GM12878 (cell line): ENCODE results near the gene FIZ1. TPM values are rescaled to one million over a fixed set of nuclear protein-coding genes. Genes with fewer than 3 reads are reported as not detected.

Experiments
- ATAC-seq: fragments of 200-7000 bp; cut with Tn5 transposase; 3 replicates; pipeline ENCODE4 v1.9.1; 2020; ENCODE audit warnings: mild to moderate bottlenecking, moderate library complexity
- BruUV-seq: library from RNA; stranded (reverse); fragments of 400-500 nt; replicated peaks from 2 replicates; lab custom pipeline; 2021; lab: Mats Ljungman, UMichigan
- CTCF ChIA-PET: fragments of 300-600 bp; sonication (Branson Sonifier 250); formaldehyde crosslinking; extraction: SDS; loops from one replicate; lab custom pipeline; 2021; ENCODE audit warnings: inconsistent platforms; lab: Yijun Ruan, JAX
- POLR2A ChIA-PET: fragments of 350-600 bp; formaldehyde crosslinking; extraction: SDS; loops from one replicate; lab custom pipeline; 2021; ENCODE audit warnings: inconsistent platforms; lab: Charles Lee
- RAD21 ChIA-PET: fragments of 300-600 bp; sonication (Branson Sonifier 250); formaldehyde crosslinking; loops from one replicate; lab custom pipeline; 2023; ENCODE audit warnings: antibody characterized with exemption; ENCODE audit not compliant: unreplicated experiment; lab: Charles Lee
- SMC1A ChIA-PET: fragments of 300-600 bp; sonication (Branson Sonifier 250); formaldehyde crosslinking; loops from one replicate; lab custom pipeline; 2023; ENCODE audit not compliant: unreplicated experiment, uncharacterized antibody; lab: Charles Lee
- DNase-seq: peaks from one replicate; pipeline ENCODE4 v3.0.0-alpha.2; 2011; ENCODE audit warnings: low read depth, low spot score
- FAIRE-seq: peaks from 3 replicates; lab custom pipeline; 2011; peaks lifted over from hg19 to GRCh38; lab: Jason Lieb, UNC
- H2AFZ ChIP-seq: 2 replicates; pipeline ENCODE4 v1.6.0; 2011; ENCODE audit warnings: low read depth, low read length, control low read depth; ENCODE audit not compliant: control insufficient read depth
- H3K27ac ChIP-seq: 2 replicates; pipeline ENCODE4 v1.5.1; 2011; ENCODE audit warnings: control low read depth; ENCODE audit not compliant: control insufficient read depth, insufficient read depth
- H3K27me3 ChIP-seq, 2 experiments: replicated peaks in 1 of 2; 2 replicates each; pipeline versions ENCODE4 v1.6.0 to v1.6.1; 2011; ENCODE audit warnings: low read length in 1 of 2; ENCODE audit not compliant: control insufficient read depth in 2 of 2, insufficient read depth in 2 of 2
- H3K36me3 ChIP-seq, 2 experiments: 2 replicates each; pipeline ENCODE4 v1.5.1; 2011; ENCODE audit warnings: low read length in 1 of 2; ENCODE audit not compliant: control insufficient read depth in 2 of 2, insufficient read depth in 2 of 2
- H3K4me1 ChIP-seq: 2 replicates; pipeline ENCODE4 v1.6.1; 2011; ENCODE audit warnings: mild to moderate bottlenecking, low read length, moderate library complexity, mixed read lengths; ENCODE audit not compliant: control insufficient read depth, insufficient read depth
- H3K4me2 ChIP-seq: 2 replicates; pipeline ENCODE4 v1.6.0; 2011; ENCODE audit warnings: control low read depth; ENCODE audit not compliant: control insufficient read depth, insufficient read depth
- H3K4me3 ChIP-seq: fragments of 200-600 bp; sonication (generic); 2 replicates; pipeline ENCODE4 v1.5.1; 2016
- H3K79me2 ChIP-seq: 2 replicates; pipeline ENCODE4 v1.6.0; 2011; ENCODE audit warnings: low read length; ENCODE audit not compliant: control insufficient read depth, insufficient read depth
- H3K9ac ChIP-seq: 2 replicates; pipeline ENCODE4 v1.8.0; 2011; ENCODE audit warnings: low read length, control low read depth, mixed read lengths; ENCODE audit not compliant: control insufficient read depth, insufficient read depth
- H3K9me3 ChIP-seq: replicated peaks from 3 replicates; pipeline ENCODE4 v1.5.1; 2011; ENCODE audit warnings: mild to moderate bottlenecking, low read length; ENCODE audit not compliant: control insufficient read depth, insufficient read depth
- H4K20me1 ChIP-seq: 2 replicates; pipeline ENCODE4 v1.6.0; 2011; ENCODE audit not compliant: control insufficient read depth, insufficient read depth
- ATF7 ChIP-seq: fragments of 450-650 bp; IDR thresholded peaks from 2 replicates; pipeline ENCODE4 v1.6.1; 2016; ENCODE audit warnings: low read depth, mild to moderate bottlenecking
- CBFB ChIP-seq: IDR thresholded peaks from 2 replicates; pipeline ENCODE4 v1.6.1; 2016; ENCODE audit warnings: antibody characterized with exemption, low read depth
- E4F1 ChIP-seq: fragments of 450-650 bp; IDR thresholded peaks from 2 replicates; pipeline ENCODE4 v1.6.1; 2018; ENCODE audit warnings: borderline replicate concordance, mild to moderate bottlenecking; ENCODE audit not compliant: partially characterized antibody
- ELK1 ChIP-seq: IDR thresholded peaks from 2 replicates; pipeline ENCODE4 v1.6.1; 2012; ENCODE audit warnings: low read depth, low read length, improper control_type of control experiment
- KAT2A ChIP-seq: conservative IDR thresholded peaks from 2 replicates; pipeline ENCODE4 v1.6.1; 2011; ENCODE audit warnings: low read depth, low read length; ENCODE audit not compliant: control insufficient read depth
- NFYB ChIP-seq: IDR thresholded peaks from 2 replicates; pipeline ENCODE4 v1.6.1; 2011; ENCODE audit warnings: low read depth, mild to moderate bottlenecking, low read length, improper control_type of control experiment, moderate library complexity; ENCODE audit not compliant: insufficient read depth
- NR2C1 ChIP-seq: fragments of 450-650 bp; IDR thresholded peaks from 2 replicates; pipeline ENCODE4 v1.6.1; 2017; ENCODE audit warnings: antibody characterized with exemption, mild to moderate bottlenecking, moderate library complexity
- RAD21 ChIP-seq: IDR thresholded peaks from 2 replicates; pipeline ENCODE4 v1.6.1; 2011; ENCODE audit warnings: mild to moderate bottlenecking, low read depth, low read length, moderate library complexity; ENCODE audit not compliant: insufficient read depth
- SMC3 ChIP-seq: IDR thresholded peaks from 2 replicates; pipeline ENCODE4 v1.6.1; 2011; ENCODE audit warnings: low read length, improper control_type of control experiment, borderline replicate concordance
- TCF12 ChIP-seq: IDR thresholded peaks from 2 replicates; pipeline ENCODE4 v1.6.1; 2011; ENCODE audit warnings: low read depth, mild to moderate bottlenecking, low read length
- ZNF24 ChIP-seq: fragments of 450-650 bp; IDR thresholded peaks from 2 replicates; pipeline ENCODE4 v1.6.1; 2017; ENCODE audit warnings: antibody characterized with exemption, mild to moderate bottlenecking
- WGBS: methylation state at CpG from one replicate; pipeline ENCODE4 v1.1.6; 2016; ENCODE audit warnings: low lambda C conversion rate; ENCODE audit not compliant: insufficient replicate concordance, insufficient coverage; ENCODE audit errors: missing lambda C conversion rate; 5-methylcytosine and 5-hydroxymethylcytosine counted together
- in situ Hi-C: fragments of 300-500 bp; cut with MboI; formaldehyde crosslinking; loops from 9 replicates; pipeline ENCODE4 v1.14.3; 2018; ENCODE audit warnings: mixed read lengths
- intact Hi-C: fragments of 100-400 bp; cut with micrococcal nuclease; formaldehyde crosslinking; loops from one replicate; pipeline ENCODE4 v1.14.2; 2022; ENCODE audit not compliant: unreplicated experiment
- polyA plus RNA-seq, 11 experiments: library from polyadenylated mRNA; depleted of rRNA in 4 of 11; unstranded in 6 of 11; stranded (reverse) in 5 of 11; fragments of >200 nt; fragmentation: Nextera tagmentation in 4 of 11; fragmentation: Illumina TruSeq in 1 of 11; extraction: Ambion mirVana in 4 of 11; extraction: Trizol in 1 of 11; gene quantifications; 1 replicate in 1 of 11; 2 replicates in 10 of 11; pipeline versions ENCODE4 v1.2.1 to v1.2.3, GENCODE V29; 2011 to 2016; ENCODE audit warnings: inconsistent platforms in 2 of 11, missing spikeins in 2 of 11, low read depth in 1 of 11
- total RNA-seq, 4 experiments: library from RNA; depleted of rRNA in 3 of 4; stranded (reverse); fragments of >200 nt in 3 of 4; fragmentation: Illumina TruSeq in 1 of 4; extraction: Trizol in 1 of 4; gene quantifications; 2 replicates each; pipeline versions ENCODE4 v1.2.1 to v1.2.3, GENCODE V29; 2013 to 2021
- TF ChIP-seq, protein P1 (sequence below): IDR thresholded peaks from 2 replicates; pipeline ENCODE4 v1.6.1; 2011; ENCODE audit warnings: borderline replicate concordance, low read depth, mild to moderate bottlenecking, moderate library complexity, mixed read lengths, low read length; ENCODE audit not compliant: insufficient read depth; ENCODE audit errors: extremely low read length
- TF ChIP-seq, protein P2 (sequence below): IDR thresholded peaks from 2 replicates; pipeline ENCODE4 v1.6.1; 2011; ENCODE audit warnings: low read depth, mild to moderate bottlenecking, low read length, moderate library complexity, borderline replicate concordance; ENCODE audit errors: extremely low read depth
- TF ChIP-seq, protein P3 (sequence below): fragments of 450-650 bp; IDR thresholded peaks from 2 replicates; pipeline ENCODE4 v1.6.1; 2017; ENCODE audit warnings: mild to moderate bottlenecking, moderate library complexity

FIZ1 gene
- total and polyA plus RNA-seq, 10 of the 15 experiments (the other 5 are each of a cell fraction or from before 2014, with no cell fraction given) = 0.60 to 16.8 (median 4.2) TPM

DNA sequence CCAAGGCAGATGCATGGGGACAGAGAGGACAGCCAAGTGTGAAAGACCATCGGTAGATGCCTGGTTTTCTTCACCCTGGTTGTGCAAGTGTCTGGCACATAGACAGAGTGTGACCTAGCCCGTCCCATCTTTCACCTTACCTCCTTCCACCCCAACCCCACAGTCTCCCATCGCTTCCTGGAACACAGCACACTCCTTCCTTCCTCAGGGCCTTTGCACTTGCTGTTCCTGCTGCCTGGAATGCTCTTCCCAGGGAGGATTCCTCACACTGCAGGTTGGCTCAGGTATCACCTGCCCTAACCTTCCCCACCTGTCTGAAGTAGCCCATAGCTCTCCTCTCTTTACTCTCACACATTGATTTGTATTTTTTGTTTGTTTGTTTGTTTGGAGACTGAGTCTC, 3.0 kb downstream of the FIZ1 start:
- CTCF ChIA-PET = no interaction called here
- peaks cover 0 to 8% of the 10 kb centered on the region in 2 experiments; a peak in 1 of 4 replicates for H3K36me3 ChIP-seq
- in situ Hi-C loops (no loop called here), intact Hi-C loops (no loop called here)
- H3K27ac ChIP-seq = no peak overlapping the region
- BruUV-seq = no TSS peak
- H3K4me3 ChIP-seq = no peak overlapping the region
- no peak overlapping the region for H3K4me2 ChIP-seq
- ATAC-seq = no peak
- H3K27me3 ChIP-seq = no peaks in the 10 kb centered on the region
- H3K9me3 ChIP-seq = peaks cover 2% of the 10 kb centered on the region; the same call in 2 of the 3 replicates
- RAD21 ChIA-PET = no interaction called here
- H4K20me1 ChIP-seq = no peaks in the 10 kb centered on the region
- H2AFZ ChIP-seq = no peak overlapping the region
- FAIRE-seq = no peak
- no peak for DNase-seq
- peaks cover 4% of the 10 kb centered on the region; the same call in 1 of the 2 replicates for H3K4me1 ChIP-seq
- POLR2A ChIA-PET = no interaction called here
- 100% methylated on average over 3 of the region's 3 CpGs for WGBS
- SMC1A ChIA-PET = interaction anchor here (1.3 kb wide), 1 partner anchor 9 kb away, joined by 3 read pairs; no protein-coding TSS in a partner anchor
- peaks cover 9% of the 10 kb centered on the region for H3K79me2 ChIP-seq
- TF ChIP-seq TCF12 (no peak), ELK1 (no peak), KAT2A (no peak), ATF7 (no peak), CBFB (no peak), NFYB (no peak), ZNF24 (no peak), NR2C1 (no peak), SMC3 (no peak), RAD21 (no peak), E4F1 (no peak)
- TF ChIP-seq, protein P1, sequence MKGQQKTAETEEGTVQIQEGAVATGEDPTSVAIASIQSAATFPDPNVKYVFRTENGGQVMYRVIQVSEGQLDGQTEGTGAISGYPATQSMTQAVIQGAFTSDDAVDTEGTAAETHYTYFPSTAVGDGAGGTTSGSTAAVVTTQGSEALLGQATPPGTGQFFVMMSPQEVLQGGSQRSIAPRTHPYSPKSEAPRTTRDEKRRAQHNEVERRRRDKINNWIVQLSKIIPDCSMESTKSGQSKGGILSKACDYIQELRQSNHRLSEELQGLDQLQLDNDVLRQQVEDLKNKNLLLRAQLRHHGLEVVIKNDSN = no peak
- TF ChIP-seq, protein P2, sequence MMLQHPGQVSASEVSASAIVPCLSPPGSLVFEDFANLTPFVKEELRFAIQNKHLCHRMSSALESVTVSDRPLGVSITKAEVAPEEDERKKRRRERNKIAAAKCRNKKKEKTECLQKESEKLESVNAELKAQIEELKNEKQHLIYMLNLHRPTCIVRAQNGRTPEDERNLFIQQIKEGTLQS = no peak
- TF ChIP-seq, protein P3, sequence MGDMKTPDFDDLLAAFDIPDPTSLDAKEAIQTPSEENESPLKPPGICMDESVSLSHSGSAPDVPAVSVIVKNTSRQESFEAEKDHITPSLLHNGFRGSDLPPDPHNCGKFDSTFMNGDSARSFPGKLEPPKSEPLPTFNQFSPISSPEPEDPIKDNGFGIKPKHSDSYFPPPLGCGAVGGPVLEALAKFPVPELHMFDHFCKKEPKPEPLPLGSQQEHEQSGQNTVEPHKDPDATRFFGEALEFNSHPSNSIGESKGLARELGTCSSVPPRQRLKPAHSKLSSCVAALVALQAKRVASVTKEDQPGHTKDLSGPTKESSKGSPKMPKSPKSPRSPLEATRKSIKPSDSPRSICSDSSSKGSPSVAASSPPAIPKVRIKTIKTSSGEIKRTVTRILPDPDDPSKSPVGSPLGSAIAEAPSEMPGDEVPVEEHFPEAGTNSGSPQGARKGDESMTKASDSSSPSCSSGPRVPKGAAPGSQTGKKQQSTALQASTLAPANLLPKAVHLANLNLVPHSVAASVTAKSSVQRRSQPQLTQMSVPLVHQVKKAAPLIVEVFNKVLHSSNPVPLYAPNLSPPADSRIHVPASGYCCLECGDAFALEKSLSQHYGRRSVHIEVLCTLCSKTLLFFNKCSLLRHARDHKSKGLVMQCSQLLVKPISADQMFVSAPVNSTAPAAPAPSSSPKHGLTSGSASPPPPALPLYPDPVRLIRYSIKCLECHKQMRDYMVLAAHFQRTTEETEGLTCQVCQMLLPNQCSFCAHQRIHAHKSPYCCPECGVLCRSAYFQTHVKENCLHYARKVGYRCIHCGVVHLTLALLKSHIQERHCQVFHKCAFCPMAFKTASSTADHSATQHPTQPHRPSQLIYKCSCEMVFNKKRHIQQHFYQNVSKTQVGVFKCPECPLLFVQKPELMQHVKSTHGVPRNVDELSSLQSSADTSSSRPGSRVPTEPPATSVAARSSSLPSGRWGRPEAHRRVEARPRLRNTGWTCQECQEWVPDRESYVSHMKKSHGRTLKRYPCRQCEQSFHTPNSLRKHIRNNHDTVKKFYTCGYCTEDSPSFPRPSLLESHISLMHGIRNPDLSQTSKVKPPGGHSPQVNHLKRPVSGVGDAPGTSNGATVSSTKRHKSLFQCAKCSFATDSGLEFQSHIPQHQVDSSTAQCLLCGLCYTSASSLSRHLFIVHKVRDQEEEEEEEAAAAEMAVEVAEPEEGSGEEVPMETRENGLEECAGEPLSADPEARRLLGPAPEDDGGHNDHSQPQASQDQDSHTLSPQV = no peak
- H3K9ac ChIP-seq = no peak overlapping the region
